GM19467 (cell line): ENCODE data around the gene LPA.
"Not testable (repeated sequence)": the region's sequence is repeated elsewhere in the genome, so short reads cannot be mapped to it uniquely, and the experiment has no call there.

Experiments
- ATAC-seq: cut with Tn5 transposase; IDR thresholded peaks from one replicate; pipeline ENCODE4 v1.9.1; 2021; ENCODE audit warnings: mild to moderate bottlenecking, moderate library complexity; ENCODE audit not compliant: unreplicated experiment

LPA gene

GRCh38 chr6:160662429-160662828 lies 1.6 kb downstream of the LPA start:
- ATAC-seq = no peak

DNA sequence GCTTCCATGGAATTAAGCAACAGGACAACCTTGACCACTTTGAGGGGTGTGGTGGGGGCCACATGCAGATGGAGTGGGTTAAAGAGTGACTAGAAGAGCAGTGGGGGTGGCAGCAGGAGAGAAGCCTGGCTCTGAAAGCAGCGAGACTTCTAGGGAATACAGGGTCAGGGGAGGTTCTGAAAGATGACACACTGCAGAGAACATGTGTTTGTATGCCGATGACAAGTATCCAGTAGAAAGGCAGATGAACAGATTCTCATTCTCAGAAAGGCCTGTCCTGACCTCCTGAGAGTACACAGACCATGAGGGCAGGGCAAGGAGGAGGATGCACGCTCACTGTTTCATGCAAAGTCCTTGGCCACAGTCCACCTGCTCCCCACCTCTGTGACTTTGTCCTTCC lies 2.9 kb downstream of the LPA start:
- ATAC-seq = no peak

- ATAC-seq = no peak
These were observed 4.5 kb downstream of the LPA start for GRCh38 chr6:160659562-160659961.

DNA sequence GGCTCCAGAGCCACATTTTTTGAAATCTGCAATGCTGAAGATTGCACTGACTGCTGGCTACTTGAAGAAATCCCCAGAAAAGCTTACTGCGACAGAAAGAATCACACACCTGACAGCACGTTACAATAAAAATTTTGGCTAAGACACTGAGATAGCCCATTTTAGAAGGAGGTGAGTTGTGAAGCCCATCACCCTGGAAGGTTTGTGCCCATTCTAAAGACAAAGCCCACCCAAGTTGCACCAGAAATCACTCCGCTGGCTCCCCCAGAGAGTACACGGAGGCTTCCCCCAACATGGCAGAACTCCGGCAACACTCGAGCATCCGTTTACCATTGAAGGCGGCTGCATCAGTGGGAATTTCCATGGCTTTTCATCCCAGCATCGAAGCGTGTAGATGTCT lies 29.4 kb downstream of the LPA start:
- ATAC-seq = no peak

DNA sequence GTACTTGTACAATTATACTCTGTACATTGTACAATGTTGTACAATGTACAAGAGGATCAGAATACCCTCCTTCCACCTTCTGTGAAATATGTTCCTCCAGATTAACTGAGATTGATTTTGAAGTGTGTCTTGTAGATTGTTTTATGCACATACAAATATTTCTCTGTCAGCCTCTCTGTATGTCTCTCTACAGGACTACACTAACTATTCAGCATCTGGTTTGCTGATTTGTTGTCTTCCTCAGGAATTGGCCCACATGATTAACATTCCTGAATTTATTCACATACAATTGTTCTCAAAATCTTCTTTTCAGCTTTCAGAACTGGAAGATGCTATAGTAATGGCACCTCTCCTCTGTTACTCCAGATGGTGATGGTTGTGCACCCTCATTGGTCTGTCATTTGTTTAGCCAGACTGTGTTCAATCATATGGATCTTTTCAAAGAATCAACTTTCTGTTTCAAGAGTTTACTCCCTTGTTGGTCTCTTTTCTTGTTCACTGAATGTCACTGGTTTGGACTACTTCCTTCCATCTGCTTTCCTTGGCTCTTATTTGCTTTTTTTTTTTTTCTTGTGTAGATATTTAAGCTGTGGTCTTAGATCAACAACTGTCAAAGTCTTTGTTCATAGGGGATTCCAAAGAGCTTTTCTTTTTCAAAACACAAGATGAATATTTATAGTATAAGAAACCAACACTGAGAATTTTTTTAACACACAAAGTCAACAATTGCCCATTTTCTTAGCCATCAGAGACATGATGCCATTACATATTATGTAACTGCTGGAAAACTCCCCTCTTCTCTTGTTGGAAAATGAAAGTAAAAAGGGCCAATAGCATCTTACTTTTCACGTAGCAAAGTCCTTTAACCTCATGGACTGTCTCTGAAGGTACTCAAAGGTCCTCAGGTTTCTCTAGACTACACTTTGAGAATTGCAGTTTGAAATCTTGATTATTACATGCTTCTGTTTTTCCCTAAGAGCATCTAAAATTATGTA lies 67.9 kb downstream of the LPA start:
- no peak for ATAC-seq

DNA sequence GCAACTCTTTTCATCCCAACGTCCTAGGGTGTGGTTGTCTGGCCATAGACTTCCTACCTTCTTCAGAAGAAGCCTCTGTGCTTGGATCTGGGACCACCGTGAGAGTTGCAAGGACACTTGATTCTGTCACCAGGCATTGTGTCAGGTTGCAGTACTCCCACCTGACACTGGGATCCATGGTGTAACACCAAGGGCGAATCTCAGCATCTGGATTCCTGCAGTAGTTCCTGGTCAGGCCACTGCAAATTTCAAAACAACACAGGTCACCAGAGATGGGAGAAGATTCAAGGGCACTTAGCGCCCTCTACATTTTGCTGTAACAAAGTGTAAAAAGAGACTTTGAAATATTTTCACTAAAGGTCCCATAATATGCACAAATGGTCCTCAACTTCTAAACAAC lies 68.8 kb downstream of the LPA start:
- not testable (repeated sequence) for ATAC-seq

DNA sequence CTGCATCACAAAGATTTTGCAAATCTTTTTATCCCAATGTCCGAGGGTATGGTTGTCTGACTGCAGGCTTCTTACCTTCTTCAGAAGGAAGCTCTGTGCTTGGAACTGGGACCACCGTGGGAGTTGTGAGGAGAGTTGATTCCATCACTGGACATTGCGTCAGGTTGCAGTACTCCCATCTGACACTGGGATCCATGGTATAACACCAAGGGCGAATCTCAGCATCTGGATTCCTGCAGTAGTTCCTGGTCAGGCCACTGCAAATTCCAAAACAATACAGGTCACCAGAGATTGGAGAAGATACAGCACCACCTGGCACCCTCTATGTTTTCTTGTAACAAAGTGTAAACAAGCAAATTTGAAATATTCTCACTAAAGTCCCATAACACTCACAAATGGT lies 77.7 kb downstream of the LPA start:
- ATAC-seq = no peak

DNA sequence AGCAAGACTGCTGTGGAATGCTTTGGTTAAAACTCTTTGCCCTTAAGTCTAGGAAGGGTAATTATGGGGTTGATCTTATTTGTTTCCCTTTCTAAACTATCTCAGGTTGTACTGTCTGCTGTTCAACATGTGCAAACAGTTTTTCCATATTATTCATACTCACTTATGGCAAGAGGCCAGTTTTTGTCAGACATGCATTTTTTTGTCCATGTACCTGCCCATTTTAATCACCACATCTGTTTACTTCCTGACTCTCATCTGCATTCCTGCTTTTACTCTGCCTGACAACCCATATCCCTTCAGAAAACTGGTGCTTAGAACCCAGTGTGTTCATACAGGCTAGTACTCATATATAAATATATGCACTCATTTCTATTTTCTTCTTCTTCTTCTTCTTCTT lies 80.3 kb downstream of the LPA start:
- no peak for ATAC-seq

DNA sequence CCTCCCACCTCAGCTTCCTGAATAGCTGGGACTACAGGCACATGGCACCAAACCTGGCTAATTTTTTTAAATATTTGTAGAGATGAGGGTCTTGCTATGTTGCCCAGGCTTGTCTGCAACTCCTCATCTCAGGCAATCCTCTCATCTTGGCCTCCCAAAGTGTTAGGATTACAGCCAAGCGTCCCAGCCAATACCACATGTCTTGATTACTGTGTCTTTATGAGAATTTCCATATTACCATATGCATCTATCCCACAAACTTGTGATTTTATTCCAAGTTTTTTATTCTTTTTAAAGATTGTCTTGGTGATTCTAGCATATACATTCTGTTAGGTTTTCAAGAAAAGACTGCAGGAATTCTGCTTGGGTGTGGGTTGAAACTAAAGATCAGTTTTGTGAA lies 82.7 kb downstream of the LPA start:
- no peak for ATAC-seq

- ATAC-seq = not testable (repeated sequence)
These were observed 85.6 kb downstream of the LPA start for GRCh38 chr6:160578515-160578914.

DNA sequence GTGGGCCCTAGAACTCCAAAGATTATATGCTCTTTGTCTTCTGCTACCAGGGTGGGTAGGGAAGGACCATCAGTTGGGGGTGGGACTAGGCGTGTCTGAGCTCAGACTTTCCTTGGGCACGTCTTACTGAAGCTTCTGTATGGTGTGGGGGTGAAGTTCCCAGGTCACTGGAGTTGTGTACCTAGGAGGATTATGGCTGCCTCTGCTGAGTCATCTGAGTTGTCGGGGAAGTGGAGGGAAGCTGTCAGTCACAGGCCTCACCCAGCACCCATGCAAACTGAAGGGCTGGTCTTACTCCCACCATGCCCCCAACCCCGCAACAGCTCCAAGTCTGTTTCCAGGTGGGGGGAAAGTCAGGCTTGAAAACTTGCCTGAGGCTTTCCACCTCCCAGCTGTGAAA lies 90.1 kb downstream of the LPA start:
- ATAC-seq = no peak

GRCh38 chr6:160571201-160571600 lies 92.9 kb downstream of the LPA start:
- ATAC-seq = not testable (repeated sequence)

GRCh38 chr6:160544802-160545201 lies 119.3 kb downstream of the LPA start:
- no peak for ATAC-seq

DNA sequence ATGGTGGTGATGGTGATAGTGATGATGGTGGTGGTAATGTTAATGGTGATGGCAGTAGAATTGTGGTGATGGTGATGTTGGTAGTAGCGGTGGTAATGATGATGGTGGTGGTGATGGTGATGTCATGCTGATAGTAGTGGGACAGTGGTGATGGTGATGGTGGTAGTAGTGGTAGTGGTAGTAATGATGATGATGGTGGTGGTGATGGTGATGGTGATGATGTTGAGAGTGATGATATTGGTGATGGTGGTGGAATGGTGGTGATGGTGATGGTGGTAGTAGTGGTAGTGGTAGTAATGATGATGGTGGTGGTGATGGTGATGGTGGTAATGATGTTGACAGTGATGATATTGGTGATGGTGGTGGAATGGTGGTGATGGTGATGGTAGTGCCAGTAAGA lies 128.8 kb downstream of the LPA start:
- no peak for ATAC-seq

DNA sequence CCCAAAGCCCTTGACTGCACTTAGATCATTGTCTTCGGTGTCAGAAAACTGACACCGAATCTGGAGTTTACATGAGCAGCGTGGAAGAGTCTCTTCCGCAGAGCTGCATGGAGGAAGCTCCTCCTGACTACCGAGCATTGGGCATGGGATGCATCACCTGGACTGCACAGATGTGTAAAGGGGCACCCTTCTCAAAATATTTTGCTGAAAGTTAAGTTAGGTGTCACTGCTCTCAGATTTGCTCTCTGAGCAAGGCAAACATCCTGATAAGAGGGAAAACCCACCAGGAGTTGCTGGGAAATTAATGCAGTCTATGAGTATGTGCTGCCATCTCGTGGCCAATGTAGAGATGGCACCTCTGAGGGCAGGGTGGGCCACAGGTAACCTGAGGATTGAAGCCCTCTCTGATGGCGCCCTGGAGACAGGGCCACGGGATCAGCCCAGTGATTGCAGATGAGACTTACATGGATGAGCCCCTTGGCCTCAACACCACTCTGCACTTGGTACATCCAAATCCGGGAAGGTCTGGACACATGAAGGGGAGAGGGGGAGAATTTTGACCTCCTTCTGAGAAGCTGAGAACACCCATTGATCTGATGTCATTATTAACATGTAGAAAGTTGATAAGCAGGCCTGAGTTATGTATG lies 129.9 kb downstream of the LPA start:
- ATAC-seq = peak; percentile 88

DNA sequence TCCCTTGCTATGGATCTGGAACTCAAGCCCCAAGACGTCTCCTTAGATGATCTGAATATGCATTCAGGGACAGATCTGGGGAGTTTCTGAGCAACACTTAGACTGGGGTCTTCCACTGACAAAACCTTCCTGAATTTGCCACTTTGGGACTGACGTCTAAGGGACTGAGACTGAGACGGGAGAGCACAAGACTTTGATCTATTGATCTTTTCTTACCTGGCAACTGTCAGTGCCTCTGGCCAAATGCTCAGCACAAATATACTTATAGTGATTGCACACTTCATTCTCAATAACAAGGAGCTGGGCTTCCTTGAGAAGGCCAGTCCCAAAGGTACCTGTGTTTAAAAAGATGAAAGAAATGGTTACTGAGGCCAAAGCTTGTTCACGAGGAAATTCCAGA lies 131.8 kb downstream of the LPA start:
- ATAC-seq = no peak

DNA sequence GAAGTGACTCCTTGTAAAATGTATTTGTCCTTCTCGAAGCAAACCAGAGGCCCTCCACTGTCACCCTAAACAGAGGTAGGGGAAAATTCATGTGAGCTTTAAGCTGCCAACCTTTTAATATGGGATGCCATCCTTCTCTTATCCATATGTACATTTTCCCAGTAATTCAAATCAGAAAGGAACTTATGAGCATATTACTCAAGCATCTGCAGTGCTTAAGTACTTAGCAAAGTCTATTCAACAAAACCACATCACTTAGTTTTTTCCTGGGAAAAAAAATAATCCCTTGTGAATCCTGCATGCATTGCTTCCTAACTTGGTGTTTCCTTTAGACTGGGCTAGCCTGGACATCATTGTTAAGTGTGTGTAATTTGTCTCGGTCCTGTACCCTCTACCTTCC lies 132.2 kb downstream of the LPA start:
- ATAC-seq = no peak

- not testable (repeated sequence) for ATAC-seq
These were observed 134.6 kb downstream of the LPA start for GRCh38 chr6:160529524-160529923.

DNA sequence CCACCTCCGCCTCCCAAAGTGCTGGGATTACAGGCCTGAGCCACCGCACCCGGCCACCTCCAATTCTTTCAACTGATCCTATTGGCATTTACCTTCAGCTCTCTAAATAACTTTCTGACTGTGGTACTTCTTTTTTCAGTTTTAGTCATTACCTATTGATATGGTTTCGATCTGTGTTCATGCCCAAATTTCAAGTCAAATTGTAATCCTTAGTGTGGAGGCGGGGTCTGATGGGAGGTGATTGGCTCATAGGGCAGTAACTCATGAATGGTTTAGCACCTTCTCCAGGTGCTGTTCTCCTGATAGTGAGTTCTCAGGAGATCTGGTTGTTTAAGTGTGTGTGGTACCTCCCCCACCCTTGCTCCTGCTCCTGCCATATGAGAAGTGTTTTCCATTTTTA lies 140.9 kb downstream of the LPA start:
- no peak for ATAC-seq

DNA sequence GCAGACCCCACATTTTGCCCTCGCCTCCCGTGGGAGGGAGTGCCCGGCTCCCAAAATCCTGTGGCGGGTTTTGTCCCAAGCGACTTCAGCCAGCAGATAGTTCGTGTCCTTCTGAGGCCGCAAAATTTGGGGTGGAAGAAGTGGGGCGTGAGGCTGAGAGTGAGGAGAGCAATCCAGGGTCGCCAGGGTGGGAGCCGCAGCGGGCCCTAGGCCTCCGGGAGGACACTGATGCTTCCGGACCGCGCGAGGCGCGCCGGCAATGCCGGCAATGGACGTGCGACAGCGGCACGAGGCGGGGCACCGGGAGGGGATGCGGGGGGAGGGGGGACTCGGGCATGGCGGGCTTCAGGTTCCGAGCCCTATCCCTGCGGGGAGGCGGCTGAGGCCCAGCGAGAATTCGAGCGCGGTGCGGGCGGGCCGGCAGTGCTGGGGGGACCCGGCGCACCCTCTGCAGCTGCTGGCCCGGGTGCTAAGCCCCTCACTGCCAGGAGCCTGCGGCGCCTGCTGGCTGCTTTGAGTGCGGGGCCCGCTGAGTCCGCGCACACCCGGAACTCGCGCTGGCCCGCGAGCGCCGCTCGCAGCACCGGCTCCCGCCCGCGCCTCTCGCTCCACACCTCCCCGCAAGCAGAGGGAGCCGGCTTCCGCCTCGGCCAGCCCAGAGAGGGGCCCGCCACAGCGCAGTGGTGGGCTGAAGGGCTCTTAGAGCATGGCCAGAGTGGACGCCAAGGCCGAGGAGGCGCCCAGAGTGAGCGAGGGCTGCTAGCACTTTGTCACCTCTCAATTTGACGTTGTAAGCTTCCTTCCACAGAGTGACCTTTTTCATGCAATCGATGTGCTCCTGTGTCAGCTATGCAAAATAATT lies 143.8 kb downstream of the LPA start:
- ATAC-seq = peak; percentile 67

- peak; percentile 87 for ATAC-seq
These were observed 144.5 kb downstream of the LPA start for GRCh38 chr6:160519603-160520042.
